Measurements from ENCODE around the gene GRAMD4. TPM values are rescaled to one million over a fixed set of nuclear protein-coding genes. Genes with fewer than 3 reads are reported as not detected.

The GRAMD4 gene
- total and polyA plus RNA-seq, 7 donors: 11.3 to 39.3 (median 17.8) TPM

GRCh38 chr22:46687460-46687859 is 67.3 kb downstream of the GRAMD4 start:
- no peaks in the 10 kb centered on the region for H3K27me3 ChIP-seq (ENCODE audit: insufficient read depth in 3 of 3, low read length in 2 of 3)
- DNase-seq (peak in 1 of 2 donors; percentile 53), ATAC-seq (no peak)
- intact Hi-C loops (cut with DNase I): loop anchor here in 1 of 2 donors (5.0 kb wide), 1 partner anchor 50 kb away; the partner anchor contains the start of gene CERK
- H3K4me1 ChIP-seq: no peaks in the 10 kb centered on the region
- WGBS, 3 donors: 81 to 89% (median 83%) methylated on average over 15 of the region's 15 CpGs
- H3K36me3 ChIP-seq (ENCODE audit: insufficient read depth in 1 of 2, low read depth in 1 of 2): peaks cover 0 to 80% of the 10 kb centered on the region in 2 donors
- no peak overlapping the region for H3K4me3 ChIP-seq
- no peaks in the 10 kb centered on the region for H3K9me3 ChIP-seq
- no peak overlapping the region for H3K27ac ChIP-seq
- TF ChIP-seq CTCF (IDR thresholded peaks at IDR 0.05): no peak

DNA sequence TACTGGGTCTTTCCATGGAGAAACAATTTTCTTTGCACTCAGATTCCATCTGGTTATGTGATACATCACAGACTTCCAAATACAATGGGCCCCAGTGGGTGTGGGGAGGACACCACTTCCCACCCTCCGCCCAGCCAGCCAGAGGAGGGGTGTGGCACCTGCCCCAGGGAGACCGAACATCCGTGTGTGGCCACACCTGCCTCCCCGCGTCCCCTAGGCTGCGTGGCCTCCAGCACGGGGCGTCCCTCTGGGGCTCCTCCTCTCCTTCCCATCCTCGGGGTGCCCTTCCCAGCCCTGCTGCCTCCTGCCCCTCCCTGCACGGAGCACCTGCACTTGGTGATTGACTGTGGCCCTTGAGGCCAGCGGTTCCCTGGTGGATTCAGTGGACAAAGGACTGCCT is 68.8 kb downstream of the GRAMD4 start:
- Histone ChIP-seq H3K4me3 (no peak overlapping the region), H3K27ac (no peak overlapping the region), H3K27me3 (ENCODE audit: insufficient read depth in 3 of 3, low read length in 2 of 3) (no peaks in the 10 kb centered on the region), H3K4me1 (no peaks in the 10 kb centered on the region), H3K9me3 (no peaks in the 10 kb centered on the region), H3K36me3 (ENCODE audit: insufficient read depth in 1 of 2, low read depth in 1 of 2) (peaks cover 3 to 93% of the 10 kb centered on the region in 2 donors)
- intact Hi-C loops (cut with DNase I): loop anchor here in 1 of 2 donors (5.0 kb wide), 1 partner anchor 48 kb away; the partner anchor contains the start of gene CERK
- DNase-seq (peak in 1 of 2 donors; percentile 72), ATAC-seq (peak; percentile 14 to 44 (median 32))
- TF ChIP-seq CTCF (IDR thresholded peaks at IDR 0.05): no peak
- 62 to 70% (median 69%) methylated on average over 9 to 11 of the region's 11 CpGs for WGBS, 3 donors

DNA sequence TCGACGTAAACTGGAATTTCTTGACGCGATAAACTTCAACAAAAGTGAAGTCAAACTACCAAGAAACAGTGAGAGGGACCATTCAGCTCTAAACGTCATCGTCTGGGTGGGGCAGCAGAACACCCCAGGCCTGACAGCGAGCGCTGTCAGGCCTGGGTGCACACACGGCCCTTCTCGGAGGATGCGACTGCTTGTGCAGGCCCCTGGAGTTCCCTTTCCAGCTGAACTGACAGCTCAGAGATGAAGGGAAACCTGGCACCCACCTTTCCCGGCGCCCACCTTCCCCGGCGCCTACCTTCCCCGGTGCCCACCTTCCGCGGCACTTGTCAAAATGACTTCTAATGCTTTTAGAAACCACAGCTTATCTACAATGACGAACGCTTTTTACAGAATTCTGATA is 70.0 kb downstream of the GRAMD4 start:
- Histone ChIP-seq H3K4me1 (no peaks in the 10 kb centered on the region), H3K36me3 (ENCODE audit: insufficient read depth in 1 of 2, low read depth in 1 of 2) (peaks cover 3 to 97% of the 10 kb centered on the region in 2 donors), H3K9me3 (no peaks in the 10 kb centered on the region), H3K4me3 (no peak overlapping the region), H3K27ac (no peak overlapping the region), H3K27me3 (ENCODE audit: insufficient read depth in 3 of 3, low read length in 2 of 3) (no peaks in the 10 kb centered on the region)
- DNase-seq: peak in 1 of 2 donors; percentile 7
- ATAC-seq: no peak
- intact Hi-C loops (cut with DNase I): no loop called here
- no peak for TF ChIP-seq CTCF (IDR thresholded peaks at IDR 0.05)
- 93 to 95% (median 95%) methylated on average over 20 of the region's 20 CpGs for WGBS, 3 donors

GRCh38 chr22:46691571-46691970 is 71.4 kb downstream of the GRAMD4 start:
- TF ChIP-seq CTCF (IDR thresholded peaks at IDR 0.05): no peak
- H3K27me3 ChIP-seq (ENCODE audit: insufficient read depth in 3 of 3, low read length in 2 of 3): no peaks in the 10 kb centered on the region
- peaks cover 5 to 97% of the 10 kb centered on the region in 2 donors for H3K36me3 ChIP-seq (ENCODE audit: insufficient read depth in 1 of 2, low read depth in 1 of 2)
- no peaks in the 10 kb centered on the region for H3K9me3 ChIP-seq
- DNase-seq (no peak), ATAC-seq (no peak)
- WGBS, 3 donors: 90 to 97% (median 95%) methylated on average over 17 of the region's 17 CpGs
- intact Hi-C loops (cut with DNase I): no loop called here
- no peak overlapping the region for H3K4me3 ChIP-seq
- no peak overlapping the region for H3K27ac ChIP-seq
- H3K4me1 ChIP-seq: no peaks in the 10 kb centered on the region
